ENCODE results near the gene PGAP3. TPM values are rescaled to one million over a fixed set of nuclear protein-coding genes. Genes with fewer than 3 reads are reported as not detected.
"Not testable (repeated sequence)": the region's sequence is repeated elsewhere in the genome, so short reads cannot be mapped to it uniquely, and the experiment has no call there.

Gene PGAP3
- total and polyA plus RNA-seq, 7 experiments from 2014 or later = 13.3 to 39.9 (median 34.4) TPM

GRCh38 chr17:39730095-39730921 lies 42.5 kb upstream of the PGAP3 start, which contains the start of gene MIEN1:
MIEN1 (minus strand) TSS chr17:39730532; CDS start chr17:39730495, 37 bp downstream.
- Mint-ChIP-seq H3K4me1 (peaks cover 11 to 20% (median 16%) of the 10 kb centered on the region in 7 donors), H3K27me3 (peaks cover 0 to 7% (median 0%) of the 10 kb centered on the region in 5 donors), H3K4me3 (peak within 1 kb of the TSS; percentile 88 to 96 (median 92)), H3K9me3 (no peaks in the 10 kb centered on the region), H3K36me3 (peaks cover 0 to 11% (median 6%) of the 10 kb centered on the region in 5 donors), H3K27ac (peak within 1 kb of the TSS; percentile 84 to 98 (median 94))
- ATAC-seq (peak; percentile 98), DNase-seq (peak; percentile 87 to 100 (median 95))
- ChIA-PET POLR2A (interaction anchor here (0.5 to 4.2 kb wide), 31 partner anchors 10 to 303 kb away, joined by 3 to 28 read pairs (median 4); partner anchors contain the start of genes IKZF3, LRRC3C, ORMDL3 and PGAP3), CTCF (interaction anchor here (0.6 to 3.4 kb wide), 21 partner anchors 17 to 1289 kb away, joined by 3 to 29 read pairs (median 4); partner anchors contain the start of gene IKZF3)
- Histone ChIP-seq H3K36me3 (ENCODE audit: control insufficient read depth in 2 of 3, insufficient read depth in 3 of 3, low read length in 3 of 3) (peaks cover 3 to 34% (median 5%) of the 10 kb centered on the region in 3 experiments), H3K4me3 (ENCODE audit: low read length) (peak within 1 kb of the TSS; percentile 95), H3K27ac (ENCODE audit: low read depth, low read length) (peak within 1 kb of the TSS; percentile 95), H3K9me3 (ENCODE audit: control insufficient read depth in 2 of 3, low read length in 3 of 3) (no peaks in the 10 kb centered on the region), H3K27me3 (ENCODE audit: control insufficient read depth in 2 of 2, insufficient read depth in 2 of 2, low read length in 2 of 2) (no peaks in the 10 kb centered on the region), H3K4me1 (ENCODE audit: control insufficient read depth in 2 of 2, insufficient read depth in 2 of 2, low read length in 2 of 2) (peaks cover 10% of the 10 kb centered on the region in 2 donors)
- intact Hi-C loops (cut with micrococcal nuclease) = loop anchor here (1.0 to 10.0 kb wide), 13 partner anchors 24 to 326 kb away; partner anchors contain the start of genes IKZF3 (in 2 of the 2), PSMD3 (in 2 of the 2), STARD3 (in 2 of the 2) and FBXL20 (in 1 of the 2)

- H3K4me1 Mint-ChIP-seq = peaks cover 11 to 20% (median 16%) of the 10 kb centered on the region in 7 donors
- Histone ChIP-seq H3K27me3 (ENCODE audit: control insufficient read depth in 2 of 2, insufficient read depth in 2 of 2, low read length in 2 of 2) (no peaks in the 10 kb centered on the region), H3K4me3 (ENCODE audit: low read length) (peak overlapping the region; percentile 95), H3K9me3 (ENCODE audit: control insufficient read depth in 2 of 3, low read length in 3 of 3) (no peaks in the 10 kb centered on the region), H3K36me3 (ENCODE audit: control insufficient read depth in 2 of 3, insufficient read depth in 3 of 3, low read length in 3 of 3) (peaks cover 3 to 34% (median 5%) of the 10 kb centered on the region in 3 experiments), H3K27ac (ENCODE audit: low read depth, low read length) (peak overlapping the region; percentile 95), H3K4me1 (ENCODE audit: control insufficient read depth in 2 of 2, insufficient read depth in 2 of 2, low read length in 2 of 2) (peaks cover 10% of the 10 kb centered on the region in 2 donors)
- intact Hi-C loops (cut with micrococcal nuclease) = no loop called here
- CTCF ChIA-PET = interaction anchor here (0.6 to 3.4 kb wide), 13 partner anchors 15 to 298 kb away, joined by 3 to 29 read pairs (median 4); no protein-coding TSS in a partner anchor
- peaks cover 0 to 4% (median 0%) of the 10 kb centered on the region in 5 donors for H3K27me3 Mint-ChIP-seq
- H3K27ac Mint-ChIP-seq = peak overlapping the region; percentile 84 to 98 (median 94)
- H3K4me3 Mint-ChIP-seq = peak overlapping the region; percentile 88 to 96 (median 92)
- H3K36me3 Mint-ChIP-seq = peaks cover 0 to 11% (median 6%) of the 10 kb centered on the region in 5 donors
- no peak for ATAC-seq
- H3K9me3 Mint-ChIP-seq = no peaks in the 10 kb centered on the region
- DNase-seq = no peak
- POLR2A ChIA-PET = interaction anchor here (0.5 to 4.2 kb wide), 26 partner anchors 9 to 304 kb away, joined by 3 to 28 read pairs (median 4); partner anchors contain the start of genes CDK12, IKZF3, LRRC3C and ORMDL3
Observed at GRCh38 chr17:39729280-39729851, 41.5 kb upstream of the PGAP3 start.

GRCh38 chr17:39727556-39727955 lies 39.7 kb upstream of the PGAP3 start:
- no peak for DNase-seq
- H3K4me1 Mint-ChIP-seq = peaks cover 11 to 19% (median 16%) of the 10 kb centered on the region in 7 donors
- peaks cover 0 to 11% (median 6%) of the 10 kb centered on the region in 5 donors for H3K36me3 Mint-ChIP-seq
- H3K9me3 Mint-ChIP-seq = no peaks in the 10 kb centered on the region
- CTCF ChIA-PET = no interaction called here
- intact Hi-C loops (cut with micrococcal nuclease) = no loop called here
- no peak for ATAC-seq
- no peak overlapping the region for H3K4me3 ChIP-seq (ENCODE audit: low read length)
- H3K27me3 Mint-ChIP-seq = peaks cover 0 to 2% (median 0%) of the 10 kb centered on the region in 5 donors
- H3K9me3 ChIP-seq (ENCODE audit: control insufficient read depth in 2 of 3, low read length in 3 of 3) = no peaks in the 10 kb centered on the region
- POLR2A ChIA-PET = no interaction called here
- H3K36me3 ChIP-seq (ENCODE audit: control insufficient read depth in 2 of 3, insufficient read depth in 3 of 3, low read length in 3 of 3) = peaks cover 3 to 34% (median 5%) of the 10 kb centered on the region in 3 experiments
- no peaks in the 10 kb centered on the region for H3K27me3 ChIP-seq (ENCODE audit: control insufficient read depth in 2 of 2, insufficient read depth in 2 of 2, low read length in 2 of 2)
- H3K27ac Mint-ChIP-seq = no peak overlapping the region
- H3K4me3 Mint-ChIP-seq = no peak overlapping the region
- H3K27ac ChIP-seq (ENCODE audit: low read depth, low read length) = no peak overlapping the region
- peaks cover 10% of the 10 kb centered on the region in 2 donors for H3K4me1 ChIP-seq (ENCODE audit: control insufficient read depth in 2 of 2, insufficient read depth in 2 of 2, low read length in 2 of 2)

- Mint-ChIP-seq H3K4me1 (peaks cover 11 to 16% (median 14%) of the 10 kb centered on the region in 7 donors), H3K4me3 (no peak overlapping the region), H3K36me3 (peaks cover 0 to 11% (median 6%) of the 10 kb centered on the region in 5 donors), H3K9me3 (no peaks in the 10 kb centered on the region), H3K27ac (no peak overlapping the region), H3K27me3 (no peaks in the 10 kb centered on the region)
- intact Hi-C loops (cut with micrococcal nuclease) = no loop called here
- Histone ChIP-seq H3K9me3 (ENCODE audit: control insufficient read depth in 2 of 3, low read length in 3 of 3) (no peaks in the 10 kb centered on the region), H3K36me3 (ENCODE audit: control insufficient read depth in 2 of 3, insufficient read depth in 3 of 3, low read length in 3 of 3) (peaks cover 3 to 34% (median 5%) of the 10 kb centered on the region in 3 experiments), H3K27me3 (ENCODE audit: control insufficient read depth in 2 of 2, insufficient read depth in 2 of 2, low read length in 2 of 2) (no peaks in the 10 kb centered on the region), H3K27ac (ENCODE audit: low read depth, low read length) (no peak overlapping the region), H3K4me1 (ENCODE audit: control insufficient read depth in 2 of 2, insufficient read depth in 2 of 2, low read length in 2 of 2) (peaks cover 10% of the 10 kb centered on the region in 2 donors), H3K4me3 (ENCODE audit: low read length) (no peak overlapping the region)
- DNase-seq (no peak), ATAC-seq (no peak)
- ChIA-PET POLR2A (no interaction called here), CTCF (no interaction called here)
Observed at GRCh38 chr17:39726617-39727016, 38.8 kb upstream of the PGAP3 start.

- H3K9me3 Mint-ChIP-seq = not testable (repeated sequence)
Observed at GRCh38 chr17:39725923-39726322, 38.1 kb upstream of the PGAP3 start.

GRCh38 chr17:39724731-39725130 lies 36.9 kb upstream of the PGAP3 start:
- intact Hi-C loops (cut with micrococcal nuclease) = no loop called here
- no peaks in the 10 kb centered on the region for H3K9me3 Mint-ChIP-seq

More at GRCh38 chr17:39725923-39726322, 38.1 kb upstream of the PGAP3 start:
- H3K9me3 ChIP-seq (ENCODE audit: control insufficient read depth in 2 of 3, low read length in 3 of 3); H3K27ac ChIP-seq (ENCODE audit: low read depth, low read length); H3K4me3 ChIP-seq (ENCODE audit: low read length); H3K27me3 Mint-ChIP-seq; DNase-seq; H3K27me3 ChIP-seq (ENCODE audit: control insufficient read depth in 2 of 2, insufficient read depth in 2 of 2, low read length in 2 of 2); H3K27ac Mint-ChIP-seq; intact Hi-C loops (cut with micrococcal nuclease); ATAC-seq; CTCF ChIA-PET; POLR2A ChIA-PET: not testable (repeated sequence)
- peaks cover 11 to 16% (median 14%) of the 10 kb centered on the region in 7 donors for H3K4me1 Mint-ChIP-seq
- H3K4me1 ChIP-seq (ENCODE audit: control insufficient read depth in 2 of 2, insufficient read depth in 2 of 2, low read length in 2 of 2) = peaks cover 10% of the 10 kb centered on the region in 2 donors
- H3K36me3 ChIP-seq (ENCODE audit: control insufficient read depth in 2 of 3, insufficient read depth in 3 of 3, low read length in 3 of 3) = peaks cover 3 to 34% (median 5%) of the 10 kb centered on the region in 3 experiments
- H3K4me3 Mint-ChIP-seq = peak overlapping the region in 1 of 10 donors; percentile 29
- peaks cover 0 to 11% (median 6%) of the 10 kb centered on the region in 5 donors for H3K36me3 Mint-ChIP-seq

More at GRCh38 chr17:39724731-39725130, 36.9 kb upstream of the PGAP3 start:
- H3K27ac Mint-ChIP-seq = no peak overlapping the region
- Histone ChIP-seq H3K9me3 (ENCODE audit: control insufficient read depth in 2 of 3, low read length in 3 of 3) (no peaks in the 10 kb centered on the region), H3K4me1 (ENCODE audit: control insufficient read depth in 2 of 2, insufficient read depth in 2 of 2, low read length in 2 of 2) (peaks cover 6 to 7% of the 10 kb centered on the region in 2 donors), H3K27me3 (ENCODE audit: control insufficient read depth in 2 of 2, insufficient read depth in 2 of 2, low read length in 2 of 2) (no peaks in the 10 kb centered on the region), H3K36me3 (ENCODE audit: control insufficient read depth in 2 of 3, insufficient read depth in 3 of 3, low read length in 3 of 3) (peaks cover 3 to 31% (median 5%) of the 10 kb centered on the region in 3 experiments), H3K27ac (ENCODE audit: low read depth, low read length) (no peak overlapping the region), H3K4me3 (ENCODE audit: low read length) (no peak overlapping the region)
- peaks cover 0 to 11% (median 6%) of the 10 kb centered on the region in 5 donors for H3K36me3 Mint-ChIP-seq
- no peak for ATAC-seq
- POLR2A ChIA-PET = interaction anchor here (1.0 kb wide), 1 partner anchor 14 kb away, joined by 3 read pairs; no protein-coding TSS in a partner anchor
- CTCF ChIA-PET = no interaction called here
- no peak for DNase-seq
- H3K4me1 Mint-ChIP-seq = peaks cover 7 to 13% (median 11%) of the 10 kb centered on the region in 7 donors
- no peak overlapping the region for H3K4me3 Mint-ChIP-seq
- H3K27me3 Mint-ChIP-seq = no peaks in the 10 kb centered on the region
